HL-60 (cell line): ENCODE results near the gene ESR2.

Experiments
- DNase-seq, 2 experiments: peaks; one replicate each; pipeline ENCODE4 v3.0.0-alpha.2; 2010 to 2020; ENCODE audit warnings: low read depth in 1 of 2, low spot score in 1 of 2
- H3K27ac ChIP-seq: fragments of 250-450 bp; sonication (Bioruptor Pico); replicated peaks from 2 replicates; pipeline ENCODE4 v1.5.1; 2020; ENCODE audit warnings: mild to moderate bottlenecking, moderate library complexity
- H3K27me3 ChIP-seq: fragments of 250-450 bp; sonication (Bioruptor Pico); 2 replicates; pipeline ENCODE4 v1.5.1; 2021; ENCODE audit warnings: mild to moderate bottlenecking, moderate library complexity; ENCODE audit not compliant: insufficient read depth, poor library complexity, severe bottlenecking
- H3K4me3 ChIP-seq: replicated peaks from 2 replicates; pipeline ENCODE4 v1.5.1; 2011; ENCODE audit warnings: mild to moderate bottlenecking, control low read depth, low read length; ENCODE audit not compliant: insufficient read depth
- CTCF ChIP-seq: IDR thresholded peaks from one replicate; pipeline ENCODE4 v1.5.1; 2011; ENCODE audit warnings: low read length, control low read depth, inconsistent platforms; ENCODE audit not compliant: insufficient read depth
- GABPA ChIP-seq: IDR thresholded peaks from 2 replicates; pipeline ENCODE4 v1.6.1; 2012; ENCODE audit warnings: low read depth
- POLR2AphosphoS5 ChIP-seq: IDR thresholded peaks from 2 replicates; pipeline ENCODE4 v1.6.1; 2012; ENCODE audit warnings: low read depth
- REST ChIP-seq: IDR thresholded peaks from 2 replicates; pipeline ENCODE4 v1.6.1; 2012; ENCODE audit warnings: low read depth; ENCODE audit not compliant: insufficient replicate concordance
- SPI1 ChIP-seq: IDR thresholded peaks from 2 replicates; pipeline ENCODE4 v1.6.1; 2012; ENCODE audit warnings: low read depth, mild to moderate bottlenecking, borderline replicate concordance

ESR2 gene

GRCh38 chr14:64292197-64292596 lies 2.0 kb downstream of the ESR2 start:
- Histone ChIP-seq H3K27ac (no peak overlapping the region), H3K27me3 (peaks cover 8% of the 10 kb centered on the region), H3K4me3 (no peak overlapping the region)
- DNase-seq: no peak
- TF ChIP-seq GABPA (no peak), POLR2AphosphoS5 (no peak), CTCF (no peak), SPI1 (no peak), REST (no peak)

- no peak overlapping the region for H3K27ac ChIP-seq
- no peak overlapping the region for H3K4me3 ChIP-seq
- TF ChIP-seq REST: no peak
- no peak for TF ChIP-seq GABPA
- TF ChIP-seq POLR2AphosphoS5: no peak
- no peak for TF ChIP-seq SPI1
- no peak for TF ChIP-seq CTCF
- DNase-seq: no peak
- peaks cover 6% of the 10 kb centered on the region for H3K27me3 ChIP-seq
These were observed 4.6 kb downstream of the ESR2 start for GRCh38 chr14:64289571-64289970.

GRCh38 chr14:64281805-64282204 lies 12.4 kb downstream of the ESR2 start:
- TF ChIP-seq POLR2AphosphoS5 (no peak), REST (no peak), GABPA (no peak), CTCF (no peak), SPI1 (no peak)
- no peaks in the 10 kb centered on the region for H3K27me3 ChIP-seq
- DNase-seq: no peak
- H3K4me3 ChIP-seq: no peak overlapping the region
- H3K27ac ChIP-seq: no peak overlapping the region
